Loucy (cell line): ENCODE results near the gene SMTN.

ENCODE experiments used
- H2AFZ ChIP-seq: fragments of 200-600 bp; sonication (generic); 2 replicates; pipeline ENCODE4 v1.6.0; 2016; ENCODE audit warnings: antibody characterized with exemption, mild to moderate bottlenecking, low read length, moderate library complexity
- H3F3A ChIP-seq: fragments of 200-600 bp; 2 replicates; pipeline ENCODE4 v1.6.0; 2016; ENCODE audit warnings: antibody characterized with exemption, low read depth, mild to moderate bottlenecking
- H3K27me3 ChIP-seq: fragments of 200-600 bp; sonication (generic); 2 replicates; pipeline ENCODE4 v1.6.1; 2014; ENCODE audit warnings: low read length, mild to moderate bottlenecking; ENCODE audit not compliant: insufficient read depth, poor library complexity, severe bottlenecking
- H3K36me3 ChIP-seq: fragments of 200-600 bp; sonication (generic); 2 replicates; pipeline ENCODE4 v1.6.1; 2016; ENCODE audit warnings: low read length; ENCODE audit not compliant: insufficient read depth
- H3K4me1 ChIP-seq: fragments of 200-600 bp; sonication (generic); 2 replicates; pipeline ENCODE4 v1.5.1; 2014; ENCODE audit warnings: low read length, mild to moderate bottlenecking; ENCODE audit not compliant: insufficient read depth, poor library complexity, severe bottlenecking
- H3K4me2 ChIP-seq: fragments of 200-600 bp; sonication (generic); 2 replicates; pipeline ENCODE4 v1.6.0; 2014; ENCODE audit warnings: antibody characterized with exemption, low read length, low read depth, mild to moderate bottlenecking; ENCODE audit not compliant: poor library complexity, severe bottlenecking
- H3K4me3 ChIP-seq: fragments of 200-600 bp; sonication (generic); 2 replicates; pipeline ENCODE4 v1.5.1; 2014; ENCODE audit warnings: low read length, mild to moderate bottlenecking, mixed read lengths; ENCODE audit not compliant: poor library complexity, severe bottlenecking
- H3K79me2 ChIP-seq: fragments of 200-600 bp; sonication (generic); 2 replicates; pipeline ENCODE4 v1.6.1; 2014; ENCODE audit warnings: low read length; ENCODE audit not compliant: insufficient read depth
- H3K9ac ChIP-seq: fragments of 200-600 bp; sonication (generic); 2 replicates; pipeline ENCODE4 v1.6.0; 2014; ENCODE audit warnings: mild to moderate bottlenecking, low read depth, low read length, moderate library complexity; ENCODE audit not compliant: poor library complexity, severe bottlenecking
- H3K9me2 ChIP-seq: fragments of 200-600 bp; sonication (generic); replicated peaks from 2 replicates; pipeline ENCODE4 v1.6.1; 2016; ENCODE audit warnings: low read depth, low read length, mixed read lengths
- H3K9me3 ChIP-seq: fragments of 200-600 bp; sonication (generic); 2 replicates; pipeline ENCODE4 v1.6.1; 2014; ENCODE audit warnings: mild to moderate bottlenecking, antibody characterized with exemption, low read length, low read depth; ENCODE audit not compliant: insufficient read depth
- H4K20me1 ChIP-seq: fragments of 200-600 bp; sonication (generic); 2 replicates; pipeline ENCODE4 v1.6.0; 2014; ENCODE audit warnings: antibody characterized with exemption, low read length, mild to moderate bottlenecking; ENCODE audit not compliant: insufficient read depth, poor library complexity, severe bottlenecking
- CTCF ChIP-seq: fragments of 200-600 bp; sonication (generic); conservative IDR thresholded peaks from 2 replicates; pipeline ENCODE4 v1.5.1; 2014; ENCODE audit warnings: mild to moderate bottlenecking, antibody characterized with exemption, low read length
- EZH2phosphoT487 ChIP-seq: fragments of 200-600 bp; IDR thresholded peaks from 2 replicates; pipeline ENCODE4 v1.6.1; 2018; ENCODE audit warnings: antibody characterized with exemption, mild to moderate bottlenecking, moderate library complexity, borderline replicate concordance

The SMTN gene

DNA sequence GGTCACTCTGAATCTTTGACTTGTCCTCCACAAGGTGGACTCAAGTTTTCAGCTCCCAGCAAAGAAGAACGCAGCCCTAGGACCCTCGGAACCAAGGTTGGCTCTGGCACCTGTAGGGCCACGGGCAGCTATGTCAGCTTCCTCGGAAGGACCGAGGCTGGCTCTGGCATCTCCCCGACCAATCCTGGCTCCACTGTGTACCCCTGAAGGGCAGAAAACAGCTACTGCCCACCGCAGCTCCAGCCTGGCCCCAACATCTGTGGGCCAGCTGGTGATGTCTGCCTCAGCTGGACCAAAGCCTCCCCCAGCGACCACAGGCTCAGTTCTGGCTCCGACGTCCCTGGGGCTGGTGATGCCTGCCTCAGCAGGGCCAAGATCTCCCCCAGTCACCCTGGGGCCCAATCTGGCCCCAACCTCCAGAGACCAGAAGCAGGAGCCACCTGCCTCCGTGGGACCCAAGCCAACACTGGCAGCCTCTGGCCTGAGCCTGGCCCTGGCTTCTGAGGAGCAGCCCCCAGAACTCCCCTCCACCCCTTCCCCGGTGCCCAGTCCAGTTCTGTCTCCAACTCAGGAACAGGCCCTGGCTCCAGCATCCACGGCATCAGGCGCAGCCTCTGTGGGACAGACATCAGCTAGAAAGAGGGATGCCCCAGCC is 43.8 kb downstream of the SMTN start:
- H3K4me1 ChIP-seq: no peaks in the 10 kb centered on the region
- no peak overlapping the region for H3K9ac ChIP-seq
- no peak overlapping the region for H2AFZ ChIP-seq
- H4K20me1 ChIP-seq: no peaks in the 10 kb centered on the region
- no peaks in the 10 kb centered on the region for H3K9me2 ChIP-seq
- no peaks in the 10 kb centered on the region for H3K36me3 ChIP-seq
- no peak overlapping the region for H3K4me3 ChIP-seq
- no peaks in the 10 kb centered on the region for H3K9me3 ChIP-seq
- no peaks in the 10 kb centered on the region for H3K79me2 ChIP-seq
- no peak overlapping the region for H3K4me2 ChIP-seq
- no peaks in the 10 kb centered on the region for H3F3A ChIP-seq
- TF ChIP-seq EZH2phosphoT487 (no peak), CTCF (no peak)
- no peaks in the 10 kb centered on the region for H3K27me3 ChIP-seq

DNA sequence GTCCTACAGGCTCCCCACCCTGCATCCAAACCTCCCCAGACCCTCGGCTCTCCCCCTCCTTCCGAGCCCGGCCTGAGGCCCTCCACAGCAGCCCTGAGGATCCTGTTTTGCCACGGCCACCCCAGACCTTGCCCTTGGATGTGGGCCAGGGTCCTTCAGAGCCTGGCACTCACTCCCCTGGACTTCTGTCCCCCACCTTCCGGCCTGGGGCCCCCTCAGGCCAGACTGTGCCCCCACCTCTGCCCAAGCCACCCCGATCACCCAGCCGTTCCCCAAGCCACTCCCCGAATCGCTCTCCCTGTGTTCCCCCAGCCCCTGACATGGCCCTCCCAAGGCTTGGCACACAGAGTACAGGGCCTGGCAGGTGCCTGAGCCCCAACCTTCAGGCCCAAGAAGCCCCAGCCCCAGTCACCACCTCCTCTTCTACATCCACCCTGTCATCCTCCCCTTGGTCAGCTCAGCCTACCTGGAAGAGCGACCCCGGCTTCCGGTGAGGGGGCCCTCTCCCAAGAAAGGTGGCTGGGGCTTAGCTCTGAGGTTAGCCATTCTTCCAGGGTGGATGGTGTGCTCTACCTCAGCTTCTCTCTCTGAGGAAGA is 44.5 kb downstream of the SMTN start:
- Histone ChIP-seq H3K27me3 (no peaks in the 10 kb centered on the region), H3K4me2 (no peak overlapping the region), H3K4me1 (no peaks in the 10 kb centered on the region), H3K9me3 (no peaks in the 10 kb centered on the region), H3K36me3 (no peaks in the 10 kb centered on the region), H3F3A (no peaks in the 10 kb centered on the region), H3K9me2 (no peaks in the 10 kb centered on the region), H3K79me2 (no peaks in the 10 kb centered on the region), H4K20me1 (no peaks in the 10 kb centered on the region), H2AFZ (no peak overlapping the region), H3K4me3 (no peak overlapping the region), H3K9ac (no peak overlapping the region)
- no peak for TF ChIP-seq CTCF
- TF ChIP-seq EZH2phosphoT487: no peak

DNA sequence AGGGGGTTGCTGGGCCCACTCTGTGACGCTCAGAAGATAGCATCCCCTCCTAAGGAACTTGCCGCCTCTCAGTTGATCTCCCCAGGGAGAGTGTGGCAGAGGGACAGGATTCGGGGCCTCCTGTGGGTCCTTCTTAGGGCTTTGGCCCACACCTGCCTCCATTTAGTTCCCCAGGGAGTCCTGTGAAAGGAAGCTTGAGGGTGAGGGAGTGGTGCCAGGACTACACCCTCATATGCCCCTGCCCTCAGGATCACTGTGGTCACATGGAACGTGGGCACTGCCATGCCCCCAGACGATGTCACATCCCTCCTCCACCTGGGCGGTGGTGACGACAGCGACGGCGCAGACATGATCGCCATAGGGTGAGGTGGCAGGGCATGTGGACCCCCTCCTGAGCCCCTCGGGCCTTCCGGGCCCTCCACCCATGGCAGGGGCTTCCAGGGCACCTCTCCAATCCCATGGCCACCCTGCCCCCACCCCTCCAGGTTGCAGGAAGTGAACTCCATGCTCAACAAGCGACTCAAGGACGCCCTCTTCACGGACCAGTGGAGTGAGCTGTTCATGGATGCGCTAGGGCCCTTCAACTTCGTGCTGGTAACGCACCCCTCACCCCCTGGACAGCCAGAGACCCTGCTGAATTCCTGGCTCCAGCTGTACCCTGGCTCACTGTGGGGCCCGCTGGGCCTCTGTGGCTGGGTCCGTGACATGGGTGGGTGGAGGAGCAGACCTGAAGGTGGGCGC is 45.2 kb downstream of the SMTN start:
- Histone ChIP-seq H4K20me1 (no peaks in the 10 kb centered on the region), H3K79me2 (no peaks in the 10 kb centered on the region), H3K36me3 (no peaks in the 10 kb centered on the region), H3K27me3 (no peaks in the 10 kb centered on the region), H3F3A (no peaks in the 10 kb centered on the region), H3K9me2 (no peaks in the 10 kb centered on the region), H3K9ac (no peak overlapping the region), H3K4me2 (no peak overlapping the region), H3K4me1 (no peaks in the 10 kb centered on the region), H2AFZ (no peak overlapping the region), H3K4me3 (no peak overlapping the region), H3K9me3 (no peaks in the 10 kb centered on the region)
- TF ChIP-seq EZH2phosphoT487 (no peak), CTCF (no peak)
